GM23338 (cell line): ENCODE results near the gene RAET1G.

Source experiments
- CREB1 ChIP-seq: fragments of 250-450 bp; sonication (Bioruptor Pico); IDR thresholded peaks from 2 replicates; pipeline ENCODE4 v1.5.0; 2020; ENCODE audit warnings: low read depth, mild to moderate bottlenecking, moderate library complexity
- CTCF ChIP-seq, 2 experiments: fragments of 200-600 bp in 1 of 2; sonication (generic) in 1 of 2; conservative IDR thresholded peaks; 2 replicates each; pipeline versions ENCODE4 v1.5.1 to v1.6.1; 2016 to 2017; ENCODE audit warnings: antibody characterized with exemption in 2 of 2, low read depth in 2 of 2, mild to moderate bottlenecking in 2 of 2, moderate library complexity in 1 of 2
- ETS1 ChIP-seq: IDR thresholded peaks from 2 replicates; pipeline ENCODE4 v1.6.1; 2016; ENCODE audit warnings: antibody characterized with exemption
- EZH2 ChIP-seq: fragments of 200-600 bp; sonication (generic); IDR thresholded peaks from one replicate; pipeline ENCODE4 v1.8.0; 2017; ENCODE audit warnings: antibody characterized with exemption, mild to moderate bottlenecking, low read depth; ENCODE audit not compliant: unreplicated experiment
- EZH2phosphoT487 ChIP-seq: fragments of 200-600 bp; sonication (generic); IDR thresholded peaks from one replicate; pipeline ENCODE4 v1.8.1; 2018; ENCODE audit warnings: antibody characterized with exemption; ENCODE audit not compliant: unreplicated experiment
- JUNB ChIP-seq: IDR thresholded peaks from one replicate; pipeline ENCODE4 v1.6.1; 2016; ENCODE audit warnings: antibody characterized with exemption; ENCODE audit not compliant: unreplicated experiment
- NANOG ChIP-seq: IDR thresholded peaks from 2 replicates; pipeline ENCODE4 v1.6.1; 2016; ENCODE audit warnings: antibody characterized with exemption, borderline replicate concordance
- POLR2AphosphoS5 ChIP-seq: IDR thresholded peaks from 2 replicates; pipeline ENCODE4 v1.6.1; 2016; ENCODE audit warnings: antibody characterized with exemption, low read depth
- REST ChIP-seq: IDR thresholded peaks from one replicate; pipeline ENCODE4 v1.6.1; 2018; ENCODE audit warnings: antibody characterized with exemption; ENCODE audit not compliant: unreplicated experiment
- STAT1 ChIP-seq: IDR thresholded peaks from one replicate; pipeline ENCODE4 v1.6.1; 2016; ENCODE audit warnings: antibody characterized with exemption; ENCODE audit not compliant: unreplicated experiment

- TF ChIP-seq CTCF (conservative IDR thresholded peaks at IDR 0.05; ENCODE audit: low read depth in 2 of 2) (no peak), EZH2 (no peak), EZH2phosphoT487 (no peak), POLR2AphosphoS5 (no peak), REST (no peak), STAT1 (no peak), JUNB (no peak), ETS1 (no peak), NANOG (no peak), CREB1 (no peak)
Measured at GRCh38 chr6:149935246-149935645, 12.3 kb upstream of the RAET1G start.
